ENCODE data around the gene C2CD4C.
"Not testable (repeated sequence)": the region's sequence is repeated elsewhere in the genome, so short reads cannot be mapped to it uniquely, and the experiment has no call there.

Gene C2CD4C

DNA sequence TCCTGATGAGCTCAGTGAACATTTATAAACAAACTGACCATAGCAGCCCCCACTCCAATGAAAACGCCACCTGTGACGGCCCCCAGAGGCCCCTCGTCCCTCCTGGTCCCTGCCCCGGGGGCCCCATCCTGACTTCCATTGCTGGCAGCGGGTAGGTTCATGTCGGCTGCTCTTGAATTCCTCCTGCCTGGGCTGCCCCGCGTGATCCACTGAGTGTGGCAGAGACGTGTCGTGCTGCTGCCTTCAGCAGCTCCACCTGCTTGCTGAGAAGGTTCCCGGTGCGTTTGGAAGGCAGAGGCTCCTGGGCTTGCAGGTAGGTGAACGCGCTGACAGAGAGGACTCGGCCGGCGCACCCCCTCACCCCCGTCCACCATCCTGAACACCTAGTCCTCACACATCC is 11.6 kb downstream of the C2CD4C start:
- no peak for DNase-seq (ENCODE audit: extremely low spot score)
- CTCF ChIA-PET = no interaction called here
- TF ChIP-seq LEF1 (IDR thresholded peaks at IDR 0.05; ENCODE audit: borderline replicate concordance) (no peak), SUZ12 (IDR thresholded peaks at IDR 0.05) (no peak), TARDBP (IDR thresholded peaks at IDR 0.05) (no peak)
- POLR2A ChIA-PET = no interaction called here

DNA sequence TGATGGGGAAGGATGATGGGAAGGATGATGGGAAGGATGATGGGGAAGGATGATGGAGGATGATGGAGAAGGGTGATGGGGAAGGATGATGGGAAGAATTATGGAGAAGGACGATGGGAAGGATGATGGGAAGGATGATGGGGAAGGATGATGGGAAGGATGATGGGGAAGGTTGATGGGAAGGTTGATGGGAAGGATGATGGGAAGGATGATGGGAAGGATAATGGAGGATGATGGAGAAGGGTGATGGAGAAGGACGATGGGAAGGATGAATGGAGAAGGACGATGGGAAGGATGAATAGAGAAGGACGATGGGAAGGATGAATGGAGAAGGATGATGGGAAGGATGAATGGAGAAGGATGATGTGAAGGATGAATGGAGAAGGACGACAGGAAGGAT is 13.5 kb downstream of the C2CD4C start:
- TF ChIP-seq HDGF (IDR thresholded peaks at IDR 0.05; ENCODE audit: borderline replicate concordance) = no peak
- no peak for TF ChIP-seq FOXM1 (IDR thresholded peaks at IDR 0.05; ENCODE audit: borderline replicate concordance)
- TF ChIP-seq NFRKB (IDR thresholded peaks at IDR 0.05) = no peak
- DNase-seq (ENCODE audit: extremely low spot score) = no peak
- POLR2A ChIA-PET = no interaction called here
- CTCF ChIA-PET = no interaction called here

- DNase-seq (ENCODE audit: extremely low spot score); POLR2A ChIA-PET; CTCF ChIA-PET: not testable (repeated sequence)
Observed at GRCh38 chr19:394857-395256, 14.1 kb downstream of the C2CD4C start.

DNA sequence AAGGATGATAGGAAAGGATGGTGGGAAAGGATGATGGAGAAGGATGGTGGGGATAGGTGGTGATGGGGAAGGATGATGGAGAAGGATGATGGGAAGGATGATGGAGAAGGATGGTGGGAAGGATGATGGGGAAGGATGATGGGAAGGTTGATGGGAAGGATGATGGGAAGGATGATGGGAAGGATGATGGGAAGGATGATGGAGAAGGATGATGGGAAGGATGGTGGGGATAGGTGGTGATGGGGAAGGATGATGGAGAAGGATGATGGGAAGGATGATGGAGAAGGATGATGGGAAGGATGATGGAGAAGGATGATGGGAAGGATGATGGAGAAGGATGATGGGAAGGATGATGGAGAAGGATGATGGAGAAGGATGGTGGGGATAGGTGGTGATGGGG is 15.4 kb downstream of the C2CD4C start:
- CTCF ChIA-PET; DNase-seq (ENCODE audit: extremely low spot score); POLR2A ChIA-PET: not testable (repeated sequence)

GRCh38 chr19:392375-392970 is 16.5 kb downstream of the C2CD4C start:
- POLR2A ChIA-PET = no interaction called here
- no peak for TF ChIP-seq CTBP1 (IDR thresholded peaks at IDR 0.05; ENCODE audit: borderline replicate concordance)
- TF ChIP-seq BHLHE40 (IDR thresholded peaks at IDR 0.05; ENCODE audit: borderline replicate concordance) = no peak
- TF ChIP-seq ARNT (IDR thresholded peaks at IDR 0.05) = no peak
- no peak for TF ChIP-seq SUZ12 (IDR thresholded peaks at IDR 0.05)
- TF ChIP-seq SP1 (IDR thresholded peaks at IDR 0.05) = no peak
- TF ChIP-seq LEF1 (IDR thresholded peaks at IDR 0.05; ENCODE audit: borderline replicate concordance) = no peak
- TF ChIP-seq FOXM1 (IDR thresholded peaks at IDR 0.05; ENCODE audit: borderline replicate concordance) = no peak
- no peak for TF ChIP-seq FOXA1 (IDR thresholded peaks at IDR 0.05)
- no peak for TF ChIP-seq NFRKB (IDR thresholded peaks at IDR 0.05)
- no peak for TF ChIP-seq HDGF (IDR thresholded peaks at IDR 0.05; ENCODE audit: borderline replicate concordance)
- no peak for TF ChIP-seq ZNF384 (IDR thresholded peaks at IDR 0.05)
- CTCF ChIA-PET = no interaction called here
- no peak for DNase-seq (ENCODE audit: extremely low spot score)

DNA sequence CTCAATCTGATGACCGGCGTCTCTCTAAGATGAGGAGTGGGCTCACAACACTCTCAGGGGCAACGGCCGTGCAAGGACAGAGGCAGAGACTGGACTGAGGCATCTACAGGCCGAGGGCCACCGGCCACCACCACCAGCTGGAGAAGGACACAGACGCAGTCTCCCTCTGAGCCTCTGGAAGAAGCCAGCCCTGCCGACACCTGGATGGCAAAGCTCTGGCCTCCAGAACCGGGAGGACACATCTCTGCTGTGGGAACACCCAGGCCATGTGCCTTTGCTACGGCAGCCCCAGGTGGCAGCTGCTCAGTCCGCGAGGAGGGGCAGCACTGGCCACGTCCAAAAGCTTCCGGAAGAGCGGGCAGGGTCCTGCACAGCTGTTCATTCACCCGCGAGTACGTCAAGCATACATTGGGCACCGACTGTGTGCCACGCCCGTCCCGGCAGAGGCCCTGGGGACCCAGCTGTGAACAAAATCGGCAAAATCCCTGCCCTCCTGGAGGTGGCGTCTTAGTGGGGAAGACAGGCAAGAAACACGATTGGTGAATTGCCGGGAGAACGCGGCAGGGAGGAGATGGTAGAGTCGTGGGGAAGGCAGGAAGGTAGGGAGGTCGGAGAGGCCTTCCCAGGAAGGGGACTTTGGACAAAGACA is 17.1 kb downstream of the C2CD4C start:
- DNase-seq (ENCODE audit: extremely low spot score) = no peak
- ChIA-PET CTCF (no interaction called here), POLR2A (no interaction called here)
- TF ChIP-seq, protein P1, sequence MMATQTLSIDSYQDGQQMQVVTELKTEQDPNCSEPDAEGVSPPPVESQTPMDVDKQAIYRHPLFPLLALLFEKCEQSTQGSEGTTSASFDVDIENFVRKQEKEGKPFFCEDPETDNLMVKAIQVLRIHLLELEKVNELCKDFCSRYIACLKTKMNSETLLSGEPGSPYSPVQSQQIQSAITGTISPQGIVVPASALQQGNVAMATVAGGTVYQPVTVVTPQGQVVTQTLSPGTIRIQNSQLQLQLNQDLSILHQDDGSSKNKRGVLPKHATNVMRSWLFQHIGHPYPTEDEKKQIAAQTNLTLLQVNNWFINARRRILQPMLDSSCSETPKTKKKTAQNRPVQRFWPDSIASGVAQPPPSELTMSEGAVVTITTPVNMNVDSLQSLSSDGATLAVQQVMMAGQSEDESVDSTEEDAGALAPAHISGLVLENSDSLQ (IDR thresholded peaks at IDR 0.05) = no peak
- TF ChIP-seq SUZ12 (IDR thresholded peaks at IDR 0.05) = no peak
- TF ChIP-seq FOXA1 (IDR thresholded peaks at IDR 0.05) = no peak
- no peak for TF ChIP-seq L3MBTL2 (conservative IDR thresholded peaks at IDR 0.05)
- TF ChIP-seq NFRKB (IDR thresholded peaks at IDR 0.05) = no peak
- TF ChIP-seq HDGF (IDR thresholded peaks at IDR 0.05; ENCODE audit: borderline replicate concordance) = no peak
- TF ChIP-seq CTBP1 (IDR thresholded peaks at IDR 0.05; ENCODE audit: borderline replicate concordance) = no peak
- TF ChIP-seq ELF4 (IDR thresholded peaks at IDR 0.05) = no peak
- TF ChIP-seq FOXK2 (IDR thresholded peaks at IDR 0.05) = no peak
- no peak for TF ChIP-seq ARNT (IDR thresholded peaks at IDR 0.05)
- no peak for TF ChIP-seq SP1 (IDR thresholded peaks at IDR 0.05)
- TF ChIP-seq LEF1 (IDR thresholded peaks at IDR 0.05; ENCODE audit: borderline replicate concordance) = no peak
- TF ChIP-seq TARDBP (IDR thresholded peaks at IDR 0.05) = no peak
- TF ChIP-seq FOXM1 (IDR thresholded peaks at IDR 0.05; ENCODE audit: borderline replicate concordance) = no peak
- TF ChIP-seq ZNF384 (IDR thresholded peaks at IDR 0.05) = no peak
- TF ChIP-seq BHLHE40 (IDR thresholded peaks at IDR 0.05; ENCODE audit: borderline replicate concordance) = no peak

- TF ChIP-seq LEF1 (IDR thresholded peaks at IDR 0.05; ENCODE audit: borderline replicate concordance) (no peak), L3MBTL2 (conservative IDR thresholded peaks at IDR 0.05) (no peak), HDGF (IDR thresholded peaks at IDR 0.05; ENCODE audit: borderline replicate concordance) (no peak)
- POLR2A ChIA-PET = no interaction called here
- no peak for DNase-seq (ENCODE audit: extremely low spot score)
- CTCF ChIA-PET = no interaction called here
Observed at GRCh38 chr19:391207-391557, 17.8 kb downstream of the C2CD4C start.

DNA sequence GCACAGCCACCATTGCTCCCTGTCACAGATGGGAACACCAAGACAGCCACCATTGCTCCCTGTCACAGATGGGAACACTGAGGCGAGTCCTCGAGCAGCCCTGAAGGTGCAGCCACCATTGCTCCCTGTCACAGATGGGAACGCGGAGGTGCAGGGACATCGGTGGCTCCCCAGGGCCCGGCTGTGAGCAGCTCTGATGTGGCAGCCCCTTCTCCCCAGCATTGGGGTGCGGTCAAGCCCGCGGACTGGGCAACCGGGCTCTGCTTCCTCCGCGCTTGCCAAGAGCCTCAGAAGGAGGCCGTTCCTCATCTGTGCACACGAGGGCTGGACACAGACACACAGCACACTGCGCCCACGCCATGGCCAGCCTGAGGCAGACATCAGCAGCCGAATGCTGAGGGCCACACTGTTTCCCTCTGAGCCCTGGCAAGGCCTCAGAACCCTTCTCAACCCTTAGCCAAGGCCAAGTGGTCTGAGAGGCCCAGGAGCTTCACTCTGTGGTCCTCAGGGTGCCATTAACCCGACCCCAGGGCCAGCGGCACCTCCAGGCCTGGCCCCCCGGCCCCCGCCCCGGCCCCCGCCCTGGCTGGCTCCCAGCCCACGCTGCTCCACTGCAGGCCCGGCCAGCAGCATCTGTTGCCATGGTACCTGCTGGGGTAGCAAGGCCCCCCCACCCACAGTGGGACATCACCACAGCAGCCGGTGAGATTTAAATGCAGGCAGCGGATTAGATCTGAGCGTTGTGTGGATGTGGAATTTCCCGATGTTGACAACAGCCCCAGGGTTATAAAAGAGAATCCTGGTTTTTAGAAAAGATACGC is 18.4 kb downstream of the C2CD4C start:
- ChIA-PET POLR2A (no interaction called here), CTCF (no interaction called here)
- no peak for TF ChIP-seq FOXM1 (IDR thresholded peaks at IDR 0.05; ENCODE audit: borderline replicate concordance)
- TF ChIP-seq L3MBTL2 (conservative IDR thresholded peaks at IDR 0.05) = no peak
- no peak for TF ChIP-seq SUZ12 (IDR thresholded peaks at IDR 0.05)
- TF ChIP-seq ARNT (IDR thresholded peaks at IDR 0.05) = no peak
- no peak for TF ChIP-seq HDGF (IDR thresholded peaks at IDR 0.05; ENCODE audit: borderline replicate concordance)
- no peak for TF ChIP-seq LEF1 (IDR thresholded peaks at IDR 0.05; ENCODE audit: borderline replicate concordance)
- no peak for TF ChIP-seq BHLHE40 (IDR thresholded peaks at IDR 0.05; ENCODE audit: borderline replicate concordance)
- TF ChIP-seq, protein P1 (IDR thresholded peaks at IDR 0.05) = no peak
- TF ChIP-seq FOXK2 (IDR thresholded peaks at IDR 0.05) = no peak
- TF ChIP-seq NFRKB (IDR thresholded peaks at IDR 0.05) = no peak
- no peak for TF ChIP-seq ZNF384 (IDR thresholded peaks at IDR 0.05)
- TF ChIP-seq ELF4 (IDR thresholded peaks at IDR 0.05) = no peak
- no peak for TF ChIP-seq CTBP1 (IDR thresholded peaks at IDR 0.05; ENCODE audit: borderline replicate concordance)
- TF ChIP-seq SP1 (IDR thresholded peaks at IDR 0.05) = no peak
- no peak for TF ChIP-seq TARDBP (IDR thresholded peaks at IDR 0.05)
- no peak for TF ChIP-seq FOXA1 (IDR thresholded peaks at IDR 0.05)
- no peak for DNase-seq (ENCODE audit: extremely low spot score)

Measured in HEK293T (cell line).